Activated effector memory CD4-positive, alpha-beta T cell treated with anti-CD3 and anti-CD28 coated beads, Interleukin-2, amount 50 U/mL, for 16 hours (primary cell): ENCODE results near the gene NPAS3.

ENCODE experiments used
- DNase-seq: peaks from one replicate; pipeline ENCODE4 v3.0.0-alpha.2; 2020

The NPAS3 gene

GRCh38 chr14:33602396-33602795, 663.7 kb downstream of the NPAS3 start:
- no peak for DNase-seq

GRCh38 chr14:33606591-33606990, 667.9 kb downstream of the NPAS3 start:
- DNase-seq = no peak

GRCh38 chr14:33609582-33609981, 670.9 kb downstream of the NPAS3 start:
- no peak for DNase-seq

- DNase-seq = no peak
These were observed 671.4 kb downstream of the NPAS3 start for GRCh38 chr14:33610121-33610520.

- no peak for DNase-seq
These were observed 672.9 kb downstream of the NPAS3 start for GRCh38 chr14:33611405-33612196.

- DNase-seq = no peak
These were observed 673.5 kb downstream of the NPAS3 start for GRCh38 chr14:33612197-33612505.

- no peak for DNase-seq
These were observed 678.5 kb downstream of the NPAS3 start for GRCh38 chr14:33617154-33617553.

GRCh38 chr14:33618361-33619105, 679.9 kb downstream of the NPAS3 start:
- DNase-seq = no peak

GRCh38 chr14:33622496-33622895, 683.8 kb downstream of the NPAS3 start:
- DNase-seq = no peak

- no peak for DNase-seq
These were observed 691.1 kb downstream of the NPAS3 start for GRCh38 chr14:33629792-33630191.

- no peak for DNase-seq
These were observed 692.3 kb downstream of the NPAS3 start for GRCh38 chr14:33631021-33631420.

GRCh38 chr14:33631441-33631840, 692.8 kb downstream of the NPAS3 start:
- DNase-seq = no peak

GRCh38 chr14:33634631-33635030, 696.0 kb downstream of the NPAS3 start:
- no peak for DNase-seq

GRCh38 chr14:33636716-33637115, 698.0 kb downstream of the NPAS3 start:
- no peak for DNase-seq

GRCh38 chr14:33642080-33642479, 703.4 kb downstream of the NPAS3 start:
- no peak for DNase-seq

GRCh38 chr14:33642691-33643244, 704.1 kb downstream of the NPAS3 start:
- no peak for DNase-seq

- no peak for DNase-seq
These were observed 704.9 kb downstream of the NPAS3 start for GRCh38 chr14:33643426-33644181.

GRCh38 chr14:33646692-33647260, 708.1 kb downstream of the NPAS3 start:
- DNase-seq = no peak

GRCh38 chr14:33647385-33647786, 708.7 kb downstream of the NPAS3 start:
- DNase-seq = no peak

- no peak for DNase-seq
These were observed 711.8 kb downstream of the NPAS3 start for GRCh38 chr14:33650430-33650829.

- no peak for DNase-seq
These were observed 714.1 kb downstream of the NPAS3 start for GRCh38 chr14:33652566-33653307.

- DNase-seq = no peak
These were observed 714.6 kb downstream of the NPAS3 start for GRCh38 chr14:33653308-33653695.
